K562 (cell line): ENCODE results near the gene RIPOR1. TPM values are rescaled to one million over a fixed set of nuclear protein-coding genes. Genes with fewer than 3 reads are reported as not detected.

ENCODE experiments used
- CBX3 ChIP-seq, 2 experiments: IDR thresholded peaks; 1 replicate in 1 of 2; 2 replicates in 1 of 2; pipeline ENCODE4 v1.6.1; 2012; ENCODE audit warnings: inconsistent platforms in 2 of 2, low read length in 2 of 2, borderline replicate concordance in 1 of 2, control low read depth in 1 of 2
- CCAR2 ChIP-seq: fragments of 200-400 bp; formaldehyde crosslinking; IDR thresholded peaks from 2 replicates; pipeline ENCODE4 v1.6.1; 2017; ENCODE audit warnings: mild to moderate bottlenecking, low read depth, low read length
- COPS2 ChIP-seq: fragments of 450-650 bp; conservative IDR thresholded peaks from 2 replicates; pipeline ENCODE4 v1.6.1; 2016; ENCODE audit warnings: mild to moderate bottlenecking, moderate library complexity
- GATAD2A ChIP-seq: fragments of 450-650 bp; IDR thresholded peaks from 2 replicates; pipeline ENCODE4 v1.6.1; 2017
- MAFF ChIP-seq: IDR thresholded peaks from 2 replicates; pipeline ENCODE4 v1.6.1; 2012; ENCODE audit warnings: low read length, improper control_type of control experiment
- MTA2 ChIP-seq: fragments of 450-650 bp; IDR thresholded peaks from 2 replicates; pipeline ENCODE4 v1.6.1; 2016; ENCODE audit warnings: low read depth
- POLR2B ChIP-seq: fragments of 450-650 bp; IDR thresholded peaks from 2 replicates; pipeline ENCODE4 v1.6.1; 2018; ENCODE audit warnings: low read depth; ENCODE audit not compliant: partially characterized antibody
- POLR2H ChIP-seq: IDR thresholded peaks from 2 replicates; pipeline ENCODE4 v1.6.1; 2016; ENCODE audit warnings: missing genetic modification characterization, low read depth, mild to moderate bottlenecking, control low read depth, missing compliant biosample characterization, moderate library complexity
- RBFOX2 ChIP-seq: fragments of 200-400 bp; formaldehyde crosslinking; IDR thresholded peaks from 2 replicates; pipeline ENCODE4 v1.6.1; 2017; ENCODE audit warnings: low read depth, mild to moderate bottlenecking, low read length, moderate library complexity
- SMAD2 ChIP-seq: fragments of 150-350 bp; IDR thresholded peaks from 2 replicates; pipeline ENCODE4 v1.6.1; 2014; ENCODE audit warnings: low read depth, mild to moderate bottlenecking, low read length
- SREBF1 ChIP-seq: fragments of 150-350 bp; IDR thresholded peaks from 2 replicates; pipeline ENCODE4 v1.6.1; 2014; ENCODE audit warnings: antibody characterized with exemption, low read depth, low read length, borderline replicate concordance
- SRF ChIP-seq, 2 experiments: fragments of 250-450, 450-650 bp in 1 of 2; sonication (Bioruptor Pico) in 1 of 2; sonication (generic) in 1 of 2; formaldehyde crosslinking; IDR thresholded peaks; 2 replicates each; pipeline versions ENCODE4 v1.5.0 to v1.5.1; 2020 to 2022; ENCODE audit warnings: mild to moderate bottlenecking in 1 of 2, missing genetic modification reagents in 1 of 2
- SRSF7 ChIP-seq: fragments of 200-400 bp; formaldehyde crosslinking; optimal IDR thresholded peaks from 2 replicates; pipeline ENCODE3; 2017; ENCODE audit warnings: mild to moderate bottlenecking, low read depth, low read length
- TAF1 ChIP-seq: IDR thresholded peaks from 2 replicates; pipeline ENCODE4 v1.6.1; 2011; ENCODE audit warnings: mild to moderate bottlenecking, low read length, moderate library complexity; ENCODE audit not compliant: insufficient read depth, control insufficient read depth, severe bottlenecking; ENCODE audit errors: extremely low read depth
- TEAD1 ChIP-seq, 2 experiments: fragments of 450-650 bp in 1 of 2; sonication (generic) in 1 of 2; formaldehyde crosslinking; IDR thresholded peaks; 2 replicates each; pipeline versions ENCODE4 v1.4.0 to v1.8.0; 2020 to 2022; ENCODE audit warnings: mild to moderate bottlenecking in 2 of 2, missing genetic modification reagents in 1 of 2
- TFAM ChIP-seq: fragments of 250-450 bp; sonication (Bioruptor Pico); conservative IDR thresholded peaks from 2 replicates; pipeline ENCODE4 v1.5.0; 2021; ENCODE audit warnings: mild to moderate bottlenecking, moderate library complexity
- ZFP1 ChIP-seq: fragments of 450-650 bp; formaldehyde crosslinking; IDR thresholded peaks from 2 replicates; pipeline ENCODE4 v1.4.0; 2020; ENCODE audit warnings: mild to moderate bottlenecking, mixed read lengths
- ZFP36 ChIP-seq: fragments of 150-350 bp; IDR thresholded peaks from 2 replicates; pipeline ENCODE4 v1.6.1; 2018; ENCODE audit warnings: low read length, low read depth; ENCODE audit not compliant: partially characterized antibody
- ZNF140 ChIP-seq: fragments of 250-450 bp; sonication (Bioruptor Pico); IDR thresholded peaks from 2 replicates; pipeline ENCODE4 v1.8.0; 2021; ENCODE audit warnings: moderate library complexity, mild to moderate bottlenecking, inconsistent platforms
- ZNF184 ChIP-seq: sonication (generic); formaldehyde crosslinking; IDR thresholded peaks from 2 replicates; pipeline ENCODE4 v1.5.0; 2020; ENCODE audit warnings: missing genetic modification reagents
- ZNF212 ChIP-seq: fragments of 450-650 bp; formaldehyde crosslinking; IDR thresholded peaks from 2 replicates; pipeline ENCODE4 v1.4.0; 2020; ENCODE audit warnings: mild to moderate bottlenecking
- ZNF263 ChIP-seq: sonication (generic); formaldehyde crosslinking; IDR thresholded peaks from 2 replicates; pipeline ENCODE4 v1.8.0; 2022; ENCODE audit warnings: mild to moderate bottlenecking, missing genetic modification reagents, borderline replicate concordance
- ZNF408 ChIP-seq: fragments of 250-450 bp; sonication (Bioruptor Pico); IDR thresholded peaks from 2 replicates; pipeline ENCODE4 v1.4.0; 2020; ENCODE audit warnings: low read depth, mild to moderate bottlenecking, moderate library complexity
- ZNF699 ChIP-seq: fragments of 250-450 bp; sonication (Bioruptor Pico); IDR thresholded peaks from 2 replicates; pipeline ENCODE4 v1.8.0; 2021; ENCODE audit warnings: mild to moderate bottlenecking, moderate library complexity; ENCODE audit not compliant: insufficient replicate concordance
- polyA plus RNA-seq, 8 experiments: library from polyadenylated mRNA; depleted of rRNA in 4 of 8; stranded (reverse) in 5 of 8; unstranded in 3 of 8; fragments of >200 nt; fragmentation: Nextera tagmentation in 2 of 8; fragmentation: Illumina TruSeq in 1 of 8; extraction: Ambion mirVana in 2 of 8; extraction: Trizol in 1 of 8; gene quantifications; 2 replicates each; pipeline versions ENCODE4 v1.2.1 to v1.2.3, GENCODE V29; 2011 to 2014; ENCODE audit warnings: inconsistent platforms in 1 of 8, missing spikeins in 1 of 8
- total RNA-seq, 7 experiments: library from RNA; depleted of rRNA in 6 of 7; stranded (reverse); fragments of >200 nt in 6 of 7; fragmentation: Illumina TruSeq in 2 of 7; extraction: Trizol in 2 of 7; gene quantifications; 2 replicates each; pipeline versions ENCODE4 v1.2.1 to v1.2.3, GENCODE V29; 2011 to 2021; ENCODE audit warnings: low replicate concordance in 1 of 7
- TF ChIP-seq, protein P1 (sequence below): fragments of 450-650 bp; IDR thresholded peaks from 2 replicates; pipeline ENCODE4 v1.6.1; 2018; ENCODE audit not compliant: partially characterized antibody
- TF ChIP-seq, protein P2 (sequence below): fragments of 250-450 bp; sonication (Bioruptor Pico); IDR thresholded peaks from 2 replicates; pipeline ENCODE4 v1.6.1; 2021; ENCODE audit warnings: mild to moderate bottlenecking

Gene RIPOR1
- total and polyA plus RNA-seq, 9 of the 15 experiments (the other 6 are each of a cell fraction or from before 2014, with no cell fraction given), result 0.36 to 31.1 (median 3.0) TPM

DNA sequence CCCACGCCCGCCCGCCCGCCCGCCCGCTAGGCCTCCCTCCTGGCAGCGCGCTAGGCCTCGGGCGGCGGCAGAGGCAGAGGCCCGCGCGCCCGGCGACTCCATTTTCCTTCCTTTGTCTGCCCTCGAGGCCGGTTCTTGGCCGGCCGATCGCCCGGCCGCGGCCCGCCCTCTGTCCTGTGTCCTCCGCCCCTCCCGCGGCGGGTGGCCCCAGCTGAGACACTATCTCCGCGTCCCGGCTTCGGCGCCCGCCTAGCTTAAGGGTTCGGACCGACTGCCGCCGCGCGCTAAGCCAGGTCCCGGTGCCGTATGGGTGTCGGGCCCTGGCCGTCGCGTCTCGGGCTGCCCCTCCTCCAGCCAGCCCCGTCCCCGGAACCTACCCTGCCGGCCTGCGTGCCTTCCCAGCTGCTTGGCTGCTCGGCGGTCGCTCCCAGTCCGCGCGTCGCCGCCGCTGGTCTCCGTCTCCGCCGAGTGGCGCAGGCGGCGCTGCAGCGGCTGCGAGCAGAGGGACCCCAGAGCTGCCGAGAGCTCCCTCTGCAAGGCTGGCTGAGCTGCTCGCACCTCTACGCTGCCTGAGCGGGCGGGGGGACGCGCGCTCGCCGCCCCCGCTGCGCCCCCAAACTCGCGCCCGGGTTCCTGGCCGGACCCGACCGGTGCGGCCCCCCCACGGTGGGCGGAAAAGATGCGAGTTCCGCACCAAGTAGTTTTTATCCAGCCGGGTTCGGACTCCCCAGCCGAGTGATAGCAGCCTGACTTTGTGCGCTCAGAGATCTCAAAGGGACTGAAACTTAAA is 34.5 kb downstream of the RIPOR1 start (continued):
- 0 out of 3 replicates have a peak, but pooled peaks of 1 of the 2 experiments have one; percentile 57 for TF ChIP-seq CBX3 (IDR thresholded peaks at IDR 0.05; ENCODE audit: borderline replicate concordance in 1 of 2, low read length in 2 of 2)
- no peak for TF ChIP-seq SREBF1
- TF ChIP-seq MTA2, result no peak
- TF ChIP-seq MAFF, result no peak
- no peak; the same call in 1 of the 2 replicates for TF ChIP-seq ZNF263 (CRISPR knock-in tag)
- TF ChIP-seq, protein P1, sequence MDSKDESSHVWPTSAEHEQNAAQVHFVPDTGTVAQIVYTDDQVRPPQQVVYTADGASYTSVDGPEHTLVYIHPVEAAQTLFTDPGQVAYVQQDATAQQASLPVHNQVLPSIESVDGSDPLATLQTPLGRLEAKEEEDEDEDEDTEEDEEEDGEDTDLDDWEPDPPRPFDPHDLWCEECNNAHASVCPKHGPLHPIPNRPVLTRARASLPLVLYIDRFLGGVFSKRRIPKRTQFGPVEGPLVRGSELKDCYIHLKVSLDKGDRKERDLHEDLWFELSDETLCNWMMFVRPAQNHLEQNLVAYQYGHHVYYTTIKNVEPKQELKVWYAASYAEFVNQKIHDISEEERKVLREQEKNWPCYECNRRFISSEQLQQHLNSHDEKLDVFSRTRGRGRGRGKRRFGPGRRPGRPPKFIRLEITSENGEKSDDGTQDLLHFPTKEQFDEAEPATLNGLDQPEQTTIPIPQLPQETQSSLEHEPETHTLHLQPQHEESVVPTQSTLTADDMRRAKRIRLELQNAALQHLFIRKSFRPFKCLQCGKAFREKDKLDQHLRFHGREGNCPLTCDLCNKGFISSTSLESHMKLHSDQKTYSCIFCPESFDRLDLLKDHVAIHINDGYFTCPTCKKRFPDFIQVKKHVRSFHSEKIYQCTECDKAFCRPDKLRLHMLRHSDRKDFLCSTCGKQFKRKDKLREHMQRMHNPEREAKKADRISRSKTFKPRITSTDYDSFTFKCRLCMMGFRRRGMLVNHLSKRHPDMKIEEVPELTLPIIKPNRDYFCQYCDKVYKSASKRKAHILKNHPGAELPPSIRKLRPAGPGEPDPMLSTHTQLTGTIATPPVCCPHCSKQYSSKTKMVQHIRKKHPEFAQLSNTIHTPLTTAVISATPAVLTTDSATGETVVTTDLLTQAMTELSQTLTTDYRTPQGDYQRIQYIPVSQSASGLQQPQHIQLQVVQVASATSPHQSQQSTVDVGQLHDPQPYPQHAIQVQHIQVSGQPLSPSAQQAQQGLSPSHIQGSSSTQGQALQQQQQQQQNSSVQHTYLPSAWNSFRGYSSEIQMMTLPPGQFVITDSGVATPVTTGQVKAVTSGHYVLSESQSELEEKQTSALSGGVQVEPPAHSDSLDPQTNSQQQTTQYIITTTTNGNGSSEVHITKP, result peak; percentile 25
- no peak for TF ChIP-seq SRSF7
- TF ChIP-seq ZNF184 (CRISPR knock-in tag), result no peak
- TF ChIP-seq CCAR2, result no peak
- TF ChIP-seq POLR2H (tag), result 0 out of 2 replicates have a peak, but pooled peaks have one; percentile 27
- TF ChIP-seq TFAM (CRISPR knock-in tag), result no peak
- no peak for TF ChIP-seq SMAD2
- TF ChIP-seq COPS2, result no peak
- no peak for TF ChIP-seq ZNF212 (CRISPR knock-in tag)
- TF ChIP-seq ZFP36, result no peak
- TF ChIP-seq TAF1, result peak; percentile 78
- peak in 1 of 2 experiments; percentile 24; a peak in 1 of 4 replicates for TF ChIP-seq TEAD1 (CRISPR knock-in tag; IDR thresholded peaks at IDR 0.05)
- TF ChIP-seq POLR2B, result peak; percentile 58
- no peak for TF ChIP-seq ZNF140
- no peak for TF ChIP-seq ZNF699 (CRISPR knock-in tag)
- TF ChIP-seq, protein P2, sequence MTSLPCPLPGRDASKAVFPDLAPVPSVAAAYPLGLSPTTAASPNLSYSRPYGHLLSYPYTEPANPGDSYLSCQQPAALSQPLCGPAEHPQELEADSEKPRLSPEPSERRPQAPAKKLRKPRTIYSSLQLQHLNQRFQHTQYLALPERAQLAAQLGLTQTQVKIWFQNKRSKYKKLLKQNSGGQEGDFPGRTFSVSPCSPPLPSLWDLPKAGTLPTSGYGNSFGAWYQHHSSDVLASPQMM (CRISPR knock-in tag), result no peak
- peak; percentile 83; the same call in 1 of the 2 replicates for TF ChIP-seq GATAD2A
- no peak for TF ChIP-seq ZFP1 (CRISPR knock-in tag)
- no peak for TF ChIP-seq ZNF408 (CRISPR knock-in tag)
- 0 out of 4 replicates have a peak, but pooled peaks of 1 of the 2 experiments have one; percentile 24 for TF ChIP-seq SRF (CRISPR knock-in tag; IDR thresholded peaks at IDR 0.05)
- peak; percentile 91 for TF ChIP-seq RBFOX2
